ACC112 (cell line): Measurements from ENCODE around the gene ASB6.

Source experiments
- H2AFZ ChIP-seq: fragments of 200-600 bp; sonication (generic); one replicate; pipeline ENCODE4 v1.6.0; 2017; ENCODE audit warnings: antibody characterized with exemption, low read length; ENCODE audit not compliant: unreplicated experiment
- H3K27ac ChIP-seq: fragments of 200-600 bp; sonication (generic); 2 replicates; pipeline ENCODE4 v1.5.1; 2014; ENCODE audit warnings: low read depth, mild to moderate bottlenecking, antibody characterized with exemption, low read length, moderate library complexity
- H3K27me3 ChIP-seq: fragments of 200-600 bp; sonication (generic); 2 replicates; pipeline ENCODE4 v1.6.1; 2014; ENCODE audit warnings: mild to moderate bottlenecking, antibody characterized with exemption, low read length, moderate library complexity, mixed read lengths; ENCODE audit not compliant: insufficient read depth
- H3K36me3 ChIP-seq: fragments of 200-600 bp; sonication (generic); 2 replicates; pipeline ENCODE4 v1.6.1; 2016; ENCODE audit warnings: mild to moderate bottlenecking, antibody characterized with exemption, low read length, moderate library complexity, mixed read lengths; ENCODE audit not compliant: insufficient read depth
- H3K4me1 ChIP-seq: fragments of 200-600 bp; sonication (generic); one replicate; pipeline ENCODE4 v1.6.1; 2016; ENCODE audit warnings: low read length, mixed read lengths; ENCODE audit not compliant: insufficient read depth, unreplicated experiment, control insufficient read depth
- H3K4me3 ChIP-seq: fragments of 200-600 bp; sonication (generic); 2 replicates; pipeline ENCODE4 v1.5.1; 2014; ENCODE audit warnings: mild to moderate bottlenecking, low read depth, low read length
- H3K79me2 ChIP-seq: fragments of 200-600 bp; sonication (generic); one replicate; pipeline ENCODE4 v1.6.0; 2016; ENCODE audit warnings: low read length; ENCODE audit not compliant: control insufficient read depth, unreplicated experiment, insufficient read depth

ASB6 gene

GRCh38 chr9:129614932-129615331 is 27.0 kb downstream of the ASB6 start:
- Histone ChIP-seq H3K27ac (no peak overlapping the region), H3K4me3 (no peak overlapping the region), H3K4me1 (peaks cover 5% of the 10 kb centered on the region), H2AFZ (no peak overlapping the region), H3K36me3 (no peaks in the 10 kb centered on the region), H3K27me3 (no peaks in the 10 kb centered on the region), H3K79me2 (no peaks in the 10 kb centered on the region)

DNA sequence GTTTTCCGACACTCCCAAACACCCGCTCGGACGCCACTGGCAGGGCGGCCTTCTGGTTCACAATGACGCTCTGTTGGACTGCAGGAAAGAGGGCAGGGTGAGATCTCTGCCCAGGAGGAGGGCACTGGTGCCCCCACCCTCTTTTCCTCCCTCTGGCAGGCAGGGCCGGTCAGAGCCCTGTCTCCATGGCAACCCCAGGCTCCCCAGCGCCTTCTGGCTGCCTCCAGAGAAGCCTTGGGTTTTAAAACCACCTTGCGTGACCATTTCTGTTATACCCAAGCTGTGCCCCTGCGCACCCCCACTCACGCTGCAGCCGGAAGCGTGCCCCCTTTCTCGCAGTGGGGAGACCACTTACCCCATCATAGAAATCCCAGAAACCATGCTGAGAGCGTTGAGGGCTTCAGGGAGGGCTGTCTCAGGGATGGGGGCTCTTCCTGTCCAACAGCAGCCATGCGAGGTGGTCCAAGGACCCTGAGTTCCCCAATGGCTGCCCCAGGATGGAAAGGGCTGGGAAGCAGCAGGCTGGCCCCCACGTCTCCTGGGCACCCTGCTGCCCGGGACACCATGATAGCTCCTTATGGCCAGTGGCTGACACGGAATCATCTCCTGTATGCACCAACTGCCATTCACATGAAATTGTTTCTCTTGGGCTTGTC is 28.3 kb downstream of the ASB6 start:
- Histone ChIP-seq H3K4me3 (no peak overlapping the region), H3K79me2 (no peaks in the 10 kb centered on the region), H3K27ac (no peak overlapping the region), H2AFZ (no peak overlapping the region), H3K4me1 (peaks cover 9% of the 10 kb centered on the region), H3K36me3 (no peaks in the 10 kb centered on the region), H3K27me3 (no peaks in the 10 kb centered on the region)

DNA sequence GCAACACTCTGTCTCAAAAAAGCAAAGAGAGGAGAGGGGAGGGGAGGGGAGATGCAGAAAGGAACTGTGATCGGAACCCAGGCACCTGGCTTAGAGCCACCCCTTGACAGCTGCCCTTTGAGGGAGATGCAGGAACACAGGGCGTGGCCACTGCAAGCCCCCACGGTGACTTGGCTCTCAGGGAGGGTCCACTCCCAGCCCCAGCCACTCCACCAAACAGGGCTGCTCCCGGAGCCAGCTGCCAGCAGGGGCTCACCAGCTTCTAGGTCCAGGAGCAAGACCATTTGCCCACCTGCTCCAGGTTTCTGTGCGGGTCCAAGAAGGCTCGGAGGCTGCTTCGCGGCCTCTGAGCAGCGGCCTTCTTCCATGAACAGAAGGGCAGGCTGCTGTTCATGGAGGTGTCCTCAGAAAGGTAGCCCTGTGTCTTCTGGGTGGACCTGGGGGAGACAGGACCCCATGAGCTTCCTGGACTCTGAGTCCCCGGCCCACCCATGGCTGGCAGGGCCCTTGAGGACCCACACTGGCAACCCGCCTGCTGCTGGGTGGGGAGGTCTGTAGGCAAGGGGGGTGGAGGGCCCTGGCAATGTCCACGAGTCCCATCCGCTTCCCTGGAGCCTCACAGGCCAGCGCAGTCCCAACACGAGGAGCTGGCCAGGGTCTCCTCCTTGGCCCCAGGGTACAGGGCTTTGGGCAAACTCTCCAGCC is 29.0 kb downstream of the ASB6 start:
- no peak overlapping the region for H3K27ac ChIP-seq
- no peaks in the 10 kb centered on the region for H3K27me3 ChIP-seq
- no peak overlapping the region for H3K4me3 ChIP-seq
- peaks cover 12% of the 10 kb centered on the region for H3K4me1 ChIP-seq
- H3K36me3 ChIP-seq, result no peaks in the 10 kb centered on the region
- H2AFZ ChIP-seq, result no peak overlapping the region
- no peaks in the 10 kb centered on the region for H3K79me2 ChIP-seq

GRCh38 chr9:129612123-129612522 is 29.8 kb downstream of the ASB6 start:
- no peak overlapping the region for H3K4me3 ChIP-seq
- H3K79me2 ChIP-seq, result no peaks in the 10 kb centered on the region
- peaks cover 17% of the 10 kb centered on the region for H3K4me1 ChIP-seq
- no peak overlapping the region for H2AFZ ChIP-seq
- H3K27ac ChIP-seq, result no peak overlapping the region
- H3K27me3 ChIP-seq, result no peaks in the 10 kb centered on the region
- H3K36me3 ChIP-seq, result no peaks in the 10 kb centered on the region

DNA sequence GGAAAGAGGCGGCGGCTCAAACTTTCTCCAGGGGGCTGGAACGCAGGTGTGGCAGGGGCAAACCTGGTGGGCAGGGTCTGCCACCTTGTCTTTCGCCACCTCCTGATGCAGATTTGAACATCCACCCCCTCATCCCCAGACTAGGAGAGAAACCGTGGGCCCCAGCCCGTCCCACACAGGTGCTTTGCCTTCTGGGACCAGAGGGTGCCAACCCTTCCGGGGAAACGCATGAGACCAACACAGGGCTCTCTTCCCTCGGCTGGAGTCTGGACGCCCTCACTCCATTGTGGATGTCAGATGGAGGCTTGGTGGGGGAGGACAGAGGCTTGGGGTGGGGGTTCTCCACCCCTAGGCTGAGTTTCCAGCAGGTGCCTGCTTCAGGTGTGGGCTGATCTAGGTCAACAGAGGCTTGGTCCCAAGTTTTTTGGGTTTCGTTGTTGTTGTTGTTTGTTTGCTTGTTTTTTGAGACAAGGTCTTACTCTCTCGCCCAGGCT is 30.6 kb downstream of the ASB6 start:
- no peaks in the 10 kb centered on the region for H3K79me2 ChIP-seq
- peak overlapping the region; percentile 95; the same call in 1 of the 2 replicates for H3K4me3 ChIP-seq
- peaks cover 19% of the 10 kb centered on the region for H3K4me1 ChIP-seq
- no peaks in the 10 kb centered on the region for H3K36me3 ChIP-seq
- H3K27ac ChIP-seq, result no peak overlapping the region
- no peaks in the 10 kb centered on the region for H3K27me3 ChIP-seq
- H2AFZ ChIP-seq, result no peak overlapping the region

GRCh38 chr9:129610473-129611306 is 31.3 kb downstream of the ASB6 start:
- H2AFZ ChIP-seq, result peak overlapping the region; percentile 70
- H3K79me2 ChIP-seq, result no peaks in the 10 kb centered on the region
- H3K27me3 ChIP-seq, result no peaks in the 10 kb centered on the region
- peaks cover 19% of the 10 kb centered on the region for H3K4me1 ChIP-seq
- H3K36me3 ChIP-seq, result no peaks in the 10 kb centered on the region
- H3K27ac ChIP-seq, result no peak overlapping the region
- H3K4me3 ChIP-seq, result peak overlapping the region; percentile 95

DNA sequence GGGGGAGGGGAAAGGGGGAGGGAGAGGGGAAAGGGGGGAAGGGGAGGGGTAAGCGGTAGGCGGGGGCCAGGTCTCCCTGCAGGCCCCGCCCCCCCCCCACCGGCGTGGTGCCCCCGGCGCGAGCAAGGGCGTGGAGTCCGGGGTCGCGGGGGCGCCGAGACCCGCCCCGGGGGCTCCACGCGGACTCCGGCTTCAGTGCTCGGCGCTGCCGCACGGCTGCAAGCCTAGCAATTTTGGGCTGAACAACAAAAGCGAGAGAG is 31.8 kb downstream of the ASB6 start:
- Histone ChIP-seq H3K27ac (no peak overlapping the region), H3K4me3 (peak overlapping the region; percentile 95), H2AFZ (peak overlapping the region; percentile 70), H3K4me1 (peaks cover 19% of the 10 kb centered on the region), H3K79me2 (no peaks in the 10 kb centered on the region), H3K27me3 (no peaks in the 10 kb centered on the region), H3K36me3 (no peaks in the 10 kb centered on the region)

DNA sequence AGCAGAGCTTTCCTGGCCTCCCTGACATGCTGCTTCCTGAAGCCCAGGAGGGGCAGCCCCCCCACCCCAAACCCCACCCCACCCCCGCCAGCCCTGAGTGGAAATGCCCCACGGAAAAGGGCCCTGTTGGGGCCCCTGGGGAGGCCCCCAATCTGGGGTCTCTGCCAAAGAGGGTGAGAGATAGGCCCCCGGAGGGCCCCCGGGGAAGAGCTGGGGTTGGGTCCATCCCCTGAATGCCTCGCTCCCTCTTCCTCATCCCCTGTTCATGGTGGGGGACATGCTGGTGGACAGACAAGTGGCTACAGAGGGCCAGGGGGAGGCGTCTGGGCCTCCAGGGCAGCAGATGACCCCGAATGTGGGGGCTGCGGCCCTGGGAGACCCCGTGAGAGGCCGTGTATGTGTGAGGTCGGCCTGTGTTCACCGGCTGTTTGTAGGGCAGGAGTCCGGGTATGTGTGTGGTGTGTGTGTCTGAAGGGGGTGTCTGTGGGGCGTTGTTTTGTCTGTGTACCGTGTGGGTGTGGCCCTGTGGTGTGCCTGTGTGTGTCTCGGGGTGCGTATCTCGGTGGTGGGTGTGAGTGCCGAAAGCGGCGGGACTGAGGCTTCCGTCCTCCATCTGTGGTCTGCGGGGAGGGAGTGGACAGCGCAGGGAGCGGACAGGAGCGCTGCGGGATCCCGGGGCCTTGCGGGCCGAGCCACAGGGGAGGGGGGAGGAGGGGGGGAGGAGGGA is 32.3 kb downstream of the ASB6 start:
- Histone ChIP-seq H3K4me3 (peak overlapping the region; percentile 95), H3K4me1 (peaks cover 19% of the 10 kb centered on the region), H3K27ac (no peak overlapping the region), H2AFZ (no peak overlapping the region), H3K27me3 (no peaks in the 10 kb centered on the region), H3K36me3 (no peaks in the 10 kb centered on the region), H3K79me2 (no peaks in the 10 kb centered on the region)

DNA sequence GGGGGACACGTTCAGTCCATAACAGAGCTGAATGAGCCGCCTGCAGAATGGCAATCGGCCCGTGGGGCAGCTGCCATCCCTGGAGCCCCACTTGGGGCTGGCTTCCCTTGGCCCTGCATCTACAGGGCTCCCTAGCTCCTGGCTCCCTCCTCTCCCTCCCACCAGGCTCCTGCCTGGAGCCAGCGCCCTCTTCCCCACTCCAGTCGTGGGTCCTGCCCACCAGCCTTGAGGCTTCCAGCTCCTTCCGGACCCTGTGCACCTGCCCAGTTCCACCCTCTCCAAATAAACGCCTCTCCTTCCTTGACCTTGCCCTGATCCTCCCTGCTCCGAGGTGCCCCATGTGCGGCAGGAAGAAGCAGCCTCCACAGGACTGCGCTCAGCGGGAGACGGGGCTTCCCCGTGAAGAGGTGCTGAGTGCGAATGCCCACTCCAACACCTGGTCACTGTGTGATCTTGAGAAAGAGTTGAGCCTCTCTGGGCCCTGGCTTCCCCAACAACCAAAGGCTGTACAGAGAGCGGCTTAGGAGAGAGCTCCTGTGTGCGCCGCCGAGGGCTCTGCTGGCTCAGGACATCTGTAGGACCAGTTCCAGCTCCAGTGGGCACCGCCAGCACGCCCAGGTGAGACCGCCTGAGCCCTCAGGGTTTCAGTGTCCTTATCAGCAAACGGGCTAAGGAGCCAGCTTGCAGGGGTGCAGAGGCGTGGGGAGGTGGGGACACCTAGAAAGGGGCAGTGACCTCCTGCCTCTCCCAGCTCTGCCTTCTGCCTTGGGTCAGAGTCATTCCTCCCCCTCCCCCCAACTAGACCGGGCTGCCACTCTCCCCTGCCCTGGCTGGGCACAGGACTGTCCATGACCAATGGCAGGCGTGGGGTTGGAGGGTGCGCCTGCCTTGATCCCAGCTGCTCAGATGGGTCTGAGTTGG is 33.1 kb downstream of the ASB6 start:
- Histone ChIP-seq H3K27me3 (no peaks in the 10 kb centered on the region), H3K4me1 (peaks cover 19% of the 10 kb centered on the region), H3K79me2 (no peaks in the 10 kb centered on the region), H3K36me3 (no peaks in the 10 kb centered on the region), H3K27ac (no peak overlapping the region), H2AFZ (no peak overlapping the region), H3K4me3 (no peak overlapping the region)

- H3K36me3 ChIP-seq, result no peaks in the 10 kb centered on the region
- H2AFZ ChIP-seq, result no peak overlapping the region
- H3K4me1 ChIP-seq, result peaks cover 19% of the 10 kb centered on the region
- no peak overlapping the region for H3K4me3 ChIP-seq
- H3K27me3 ChIP-seq, result no peaks in the 10 kb centered on the region
- H3K79me2 ChIP-seq, result no peaks in the 10 kb centered on the region
- H3K27ac ChIP-seq, result no peak overlapping the region
Observed at GRCh38 chr9:129607027-129607387, 34.9 kb downstream of the ASB6 start.
